Stimulated activated naive CD8-positive, alpha-beta T cell treated with anti-CD3 and anti-CD28 coated beads, Interleukin-15, Interleukin-2, amounts not matched to agents 100 ng/mL and 50 ng/mL, for 24 hours (primary cell): Measurements from ENCODE around the gene HOTAIR.

Source experiments
- H3K27ac Mint-ChIP-seq: one replicate; pipeline ENCODE4 v1.8.0; 2021; ENCODE audit warnings: mild to moderate bottlenecking, mixed read lengths
- H3K27me3 Mint-ChIP-seq: one replicate; pipeline ENCODE4 v1.8.0; 2021; ENCODE audit warnings: mixed read lengths
- H3K36me3 Mint-ChIP-seq: one replicate; pipeline ENCODE4 v1.8.0; 2021; ENCODE audit warnings: low read depth, mixed read lengths
- H3K4me1 Mint-ChIP-seq: one replicate; pipeline ENCODE4 v1.8.0; 2021; ENCODE audit warnings: low read depth, mixed read lengths
- H3K4me3 Mint-ChIP-seq: one replicate; pipeline ENCODE4 v1.8.0; 2021; ENCODE audit warnings: mild to moderate bottlenecking, mixed read lengths
- H3K9me3 Mint-ChIP-seq: one replicate; pipeline ENCODE4 v1.8.0; 2021; ENCODE audit warnings: mixed read lengths

The HOTAIR gene

DNA sequence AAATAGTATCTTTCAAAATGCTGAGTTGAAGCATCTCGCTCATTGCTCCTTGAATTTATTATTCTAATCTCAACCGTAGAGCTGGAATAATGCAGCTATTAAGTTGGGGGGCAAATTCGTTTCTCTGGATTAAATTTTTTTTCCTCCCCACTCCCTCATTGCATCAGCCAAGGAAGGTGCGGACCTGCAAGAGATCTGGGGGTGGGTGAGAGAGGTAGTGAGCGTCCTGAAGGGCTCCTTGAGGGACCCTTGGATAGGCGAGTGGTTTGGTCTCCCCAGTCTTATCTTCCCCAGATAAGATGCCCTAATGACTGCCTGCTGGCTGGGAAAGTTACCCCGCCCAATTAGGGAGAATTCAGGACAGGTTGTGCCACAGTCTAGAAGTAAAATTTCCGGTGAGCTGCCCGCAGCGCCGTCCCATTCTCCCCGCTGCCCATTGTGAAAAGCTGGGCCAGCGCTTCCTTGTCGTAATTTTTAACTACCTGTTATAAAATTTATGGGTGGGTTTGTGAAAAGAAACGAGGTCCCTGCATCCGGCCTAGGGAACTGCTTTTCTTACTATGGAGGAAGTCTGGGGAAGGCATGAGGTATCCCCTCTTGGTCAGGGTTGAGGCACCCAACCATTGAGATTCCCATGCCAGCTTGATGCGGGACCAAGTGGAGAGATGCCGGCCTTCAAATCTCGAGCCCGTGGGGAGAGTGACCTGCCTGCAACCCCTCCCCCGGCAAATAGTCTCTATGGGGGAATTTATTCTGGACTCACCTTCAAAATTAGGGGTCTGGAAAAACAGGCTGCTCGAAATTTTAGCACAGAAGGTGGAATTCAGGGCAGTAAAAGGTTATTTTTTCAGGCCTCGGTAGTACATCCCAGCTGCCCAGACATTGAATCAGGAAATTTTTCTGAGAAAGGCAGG is 40.5 kb upstream of the HOTAIR start:
- peak overlapping the region; percentile 13 for H3K4me3 Mint-ChIP-seq
- H3K27me3 Mint-ChIP-seq = peaks cover 75% of the 10 kb centered on the region
- no peak overlapping the region for H3K27ac Mint-ChIP-seq
- H3K9me3 Mint-ChIP-seq = no peaks in the 10 kb centered on the region
- peaks cover 23% of the 10 kb centered on the region for H3K4me1 Mint-ChIP-seq
- H3K36me3 Mint-ChIP-seq = peaks cover 4% of the 10 kb centered on the region

DNA sequence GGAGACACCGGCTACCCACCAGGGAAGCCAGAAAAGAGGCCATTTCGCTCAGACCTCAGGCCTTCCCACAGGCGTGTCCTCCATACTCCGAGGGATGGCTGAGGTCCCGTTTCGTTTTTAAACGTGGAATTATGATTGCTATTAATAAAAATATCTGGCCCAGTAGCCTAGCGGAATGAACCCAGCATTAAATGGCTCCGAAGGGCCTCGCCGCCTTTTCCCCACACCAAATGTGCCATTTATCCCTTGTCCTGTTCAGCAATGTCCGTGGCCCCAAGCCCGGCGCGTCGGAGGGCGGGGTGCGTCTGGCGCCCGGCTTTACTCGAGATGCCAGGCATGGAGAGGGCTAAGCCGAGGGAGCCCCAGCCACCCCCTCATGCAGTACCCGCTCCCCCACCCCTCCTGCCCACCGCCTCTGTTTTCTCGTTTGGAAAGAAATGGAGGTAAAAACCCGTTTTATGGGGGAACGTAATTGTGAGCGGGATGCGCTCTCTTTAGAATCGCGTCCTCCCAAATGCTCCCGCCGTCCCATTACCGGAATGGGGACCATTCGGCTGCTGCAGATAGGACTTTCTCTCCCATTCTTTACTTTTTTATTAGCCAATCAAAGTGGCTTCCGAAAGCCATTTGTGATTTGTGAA is 39.7 kb upstream of the HOTAIR start:
- Mint-ChIP-seq H3K4me3 (peak overlapping the region; percentile 13), H3K9me3 (no peaks in the 10 kb centered on the region), H3K27ac (no peak overlapping the region), H3K27me3 (peaks cover 74% of the 10 kb centered on the region), H3K36me3 (peaks cover 4% of the 10 kb centered on the region), H3K4me1 (peaks cover 27% of the 10 kb centered on the region)

DNA sequence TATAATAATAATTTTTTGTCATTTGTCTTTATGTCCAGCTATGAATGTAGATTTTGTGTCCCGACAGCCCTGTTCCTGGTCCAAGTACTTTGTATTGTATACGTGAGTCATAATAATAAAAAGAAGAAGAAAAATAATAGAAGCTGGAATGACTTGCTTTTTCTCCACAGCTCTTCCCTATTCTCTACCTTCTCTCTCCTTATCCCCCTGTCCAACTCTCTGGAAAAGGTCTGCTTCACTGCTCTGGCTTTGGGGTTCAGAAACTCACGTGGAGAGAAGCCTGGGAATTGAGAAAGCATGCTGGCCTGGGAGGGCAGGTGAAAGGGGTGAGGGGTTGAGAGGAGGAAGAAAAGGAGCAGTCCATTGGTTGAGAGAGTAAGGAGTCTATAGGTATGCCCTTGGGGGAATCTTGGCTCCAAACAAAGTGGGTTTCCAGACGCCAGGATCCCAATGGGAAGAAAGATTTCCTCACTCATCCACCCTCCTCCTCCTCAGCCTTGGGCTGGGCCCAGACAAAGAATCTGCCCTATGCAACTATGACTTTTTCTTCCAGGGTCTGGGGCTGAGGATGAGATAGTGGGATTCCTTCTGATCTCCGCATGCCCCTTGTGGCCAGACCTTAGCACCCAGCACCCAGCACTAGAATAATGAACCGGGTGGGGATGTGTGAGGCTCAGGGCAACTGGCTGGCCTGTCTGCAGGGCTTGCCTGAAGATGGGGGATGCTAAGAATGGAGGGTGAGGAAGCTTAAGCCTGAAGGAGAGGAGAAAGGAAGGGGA is 38.1 kb upstream of the HOTAIR start:
- Mint-ChIP-seq H3K4me3 (no peak overlapping the region), H3K36me3 (peaks cover 4% of the 10 kb centered on the region), H3K4me1 (peaks cover 26% of the 10 kb centered on the region), H3K27me3 (peaks cover 82% of the 10 kb centered on the region), H3K27ac (no peak overlapping the region), H3K9me3 (no peaks in the 10 kb centered on the region)

DNA sequence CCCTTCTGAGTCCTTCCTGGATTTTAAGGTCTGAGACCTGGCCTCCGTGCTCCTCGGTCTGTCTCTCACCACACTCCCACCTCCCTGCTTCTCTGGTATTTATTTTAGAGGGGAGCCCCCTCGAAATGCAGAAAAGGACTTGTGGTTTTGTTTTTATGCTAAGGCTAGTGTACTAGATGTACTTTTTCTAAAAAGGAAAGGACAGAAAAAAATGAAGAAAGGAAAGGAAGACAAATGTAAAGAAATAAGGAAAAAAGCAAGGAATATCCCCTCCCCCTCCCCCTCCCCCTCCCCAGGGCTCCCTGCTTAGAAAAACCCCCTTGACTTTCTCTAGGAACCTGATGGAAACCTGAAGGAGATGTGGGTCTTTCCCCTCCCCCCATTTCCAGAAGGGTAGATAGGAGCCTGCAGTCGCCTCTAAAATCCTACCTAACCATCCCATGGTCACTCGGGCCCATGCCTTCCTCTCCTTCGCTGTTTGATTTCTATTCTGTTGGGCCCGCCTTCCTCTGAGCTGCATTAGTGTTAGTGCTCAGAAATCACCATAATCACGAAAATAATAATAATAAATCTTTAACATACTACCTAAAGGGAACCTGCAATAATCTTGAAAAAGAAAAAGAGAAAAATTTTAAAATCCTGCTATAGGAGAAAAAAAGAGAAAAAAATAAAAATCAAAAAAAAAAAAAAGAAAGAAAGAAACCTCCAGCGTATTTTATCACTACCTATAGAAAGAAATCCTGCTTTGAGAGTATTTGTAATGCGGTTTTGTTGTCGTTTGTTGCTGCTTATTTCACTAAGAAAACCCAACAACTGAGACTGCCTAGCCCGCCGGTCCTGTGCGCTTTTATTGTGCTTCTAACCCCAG is 37.1 kb upstream of the HOTAIR start:
- H3K4me3 Mint-ChIP-seq = no peak overlapping the region
- H3K36me3 Mint-ChIP-seq = peaks cover 4% of the 10 kb centered on the region
- no peaks in the 10 kb centered on the region for H3K9me3 Mint-ChIP-seq
- H3K27ac Mint-ChIP-seq = no peak overlapping the region
- peaks cover 88% of the 10 kb centered on the region for H3K27me3 Mint-ChIP-seq
- peaks cover 18% of the 10 kb centered on the region for H3K4me1 Mint-ChIP-seq

DNA sequence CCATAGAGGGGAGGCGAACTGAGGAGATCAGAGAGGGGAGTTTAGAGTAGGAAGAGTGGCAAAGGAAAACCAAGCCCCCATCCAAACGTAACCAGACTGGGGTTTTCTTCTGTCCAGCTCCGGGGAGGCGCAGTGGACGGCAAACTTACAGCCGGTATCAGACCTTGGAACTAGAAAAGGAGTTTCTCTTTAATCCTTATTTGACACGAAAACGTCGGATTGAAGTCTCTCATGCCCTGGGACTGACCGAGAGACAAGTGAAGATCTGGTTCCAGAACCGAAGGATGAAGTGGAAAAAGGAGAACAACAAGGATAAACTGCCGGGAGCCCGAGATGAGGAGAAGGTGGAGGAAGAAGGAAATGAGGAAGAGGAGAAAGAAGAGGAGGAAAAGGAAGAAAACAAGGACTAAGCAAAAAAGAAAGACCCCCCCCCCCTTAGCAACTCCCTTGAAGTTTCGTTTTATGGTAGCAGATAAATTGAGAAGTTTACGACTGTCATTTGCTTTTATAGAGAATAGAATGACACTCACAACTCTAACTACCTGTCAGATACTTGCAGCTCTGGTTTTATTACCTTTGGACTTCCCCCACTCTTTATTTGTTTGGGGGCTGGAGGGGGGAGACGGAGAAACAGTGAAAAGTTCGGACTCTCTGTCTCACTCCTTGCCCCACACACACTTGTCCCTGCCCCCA is 36.4 kb upstream of the HOTAIR start:
- Mint-ChIP-seq H3K27me3 (peaks cover 90% of the 10 kb centered on the region), H3K9me3 (no peaks in the 10 kb centered on the region), H3K36me3 (peaks cover 4% of the 10 kb centered on the region), H3K4me1 (peaks cover 22% of the 10 kb centered on the region), H3K27ac (peak overlapping the region; percentile 26), H3K4me3 (peak overlapping the region; percentile 4)

DNA sequence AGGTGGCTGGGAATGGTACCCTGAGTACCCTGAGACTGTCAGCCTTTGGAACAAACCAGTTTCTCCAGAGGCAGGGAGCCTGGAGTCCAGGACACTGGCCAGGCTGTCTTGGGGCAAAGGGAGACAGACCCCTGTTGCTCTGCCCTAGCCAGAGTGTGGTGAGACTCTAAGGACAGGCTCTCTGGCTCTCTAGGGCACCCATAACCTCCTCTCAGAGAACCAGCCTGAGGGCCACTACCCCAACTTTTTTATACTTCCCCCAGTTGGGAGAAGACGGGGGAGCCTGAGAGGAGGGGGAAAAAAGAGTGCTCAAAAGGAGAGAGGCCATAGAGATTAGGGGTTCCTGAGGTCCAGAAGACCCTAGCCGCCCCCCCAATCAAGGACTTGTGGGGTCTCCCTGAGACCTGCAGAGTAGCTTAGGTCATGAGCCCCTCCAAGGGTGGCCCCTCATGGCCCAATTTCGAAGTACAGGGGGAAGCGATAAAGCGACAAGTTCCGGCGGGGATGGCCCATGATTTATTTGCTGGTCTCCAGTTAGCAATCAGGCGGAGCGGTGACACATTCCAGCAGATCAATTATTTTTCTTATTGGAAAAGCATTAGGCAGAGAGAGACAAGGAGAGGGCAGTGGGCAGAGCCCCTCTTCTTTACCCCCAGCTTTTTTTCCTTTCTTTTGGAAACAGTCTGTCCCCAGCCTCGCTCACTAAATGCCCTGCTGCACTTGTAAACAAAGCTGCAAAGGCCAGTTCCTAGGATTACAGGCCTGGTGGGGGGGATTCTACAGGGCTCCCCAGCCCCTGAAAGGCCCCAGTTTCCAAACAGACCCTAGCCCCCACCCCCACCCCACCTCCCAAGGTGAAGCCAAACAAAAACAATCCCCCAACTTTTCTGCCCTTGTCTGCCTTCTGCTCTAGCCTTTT is 35.6 kb upstream of the HOTAIR start:
- Mint-ChIP-seq H3K4me3 (no peak overlapping the region), H3K4me1 (peaks cover 25% of the 10 kb centered on the region), H3K27ac (no peak overlapping the region), H3K9me3 (no peaks in the 10 kb centered on the region), H3K36me3 (peaks cover 4% of the 10 kb centered on the region), H3K27me3 (peaks cover 89% of the 10 kb centered on the region)

DNA sequence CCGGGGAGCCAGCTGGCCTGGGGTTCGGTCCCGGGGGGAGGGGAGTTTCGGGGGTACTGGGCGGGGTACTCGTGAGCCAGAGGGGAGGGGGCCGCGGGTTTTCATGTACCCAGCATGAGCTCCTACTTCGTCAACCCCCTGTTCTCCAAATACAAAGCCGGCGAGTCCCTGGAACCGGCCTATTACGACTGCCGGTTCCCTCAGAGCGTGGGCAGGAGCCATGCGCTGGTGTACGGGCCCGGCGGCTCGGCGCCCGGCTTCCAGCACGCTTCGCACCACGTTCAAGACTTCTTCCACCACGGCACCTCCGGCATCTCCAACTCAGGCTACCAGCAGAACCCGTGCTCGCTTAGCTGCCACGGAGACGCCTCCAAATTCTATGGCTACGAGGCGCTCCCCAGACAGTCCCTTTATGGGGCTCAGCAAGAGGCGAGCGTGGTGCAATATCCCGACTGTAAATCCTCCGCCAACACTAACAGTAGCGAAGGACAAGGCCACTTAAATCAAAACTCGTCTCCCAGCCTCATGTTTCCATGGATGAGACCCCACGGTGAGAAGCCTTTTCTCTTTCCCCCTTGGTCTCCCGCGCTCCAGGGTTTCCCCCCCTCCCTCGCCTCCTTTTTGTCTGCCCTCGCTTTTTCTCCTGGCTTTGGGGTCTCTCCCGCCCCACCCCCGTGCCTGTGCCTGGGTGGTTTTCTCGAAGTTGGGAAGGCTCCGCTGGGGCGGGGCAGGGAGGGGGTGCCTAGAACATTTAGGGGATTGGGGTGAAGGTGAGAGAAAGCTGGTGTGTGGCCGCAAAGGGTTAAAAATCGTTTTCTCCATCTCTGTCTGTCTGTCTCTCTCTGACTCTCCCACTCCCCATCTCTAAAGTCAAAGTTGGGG is 34.7 kb upstream of the HOTAIR start:
- Mint-ChIP-seq H3K27ac (no peak overlapping the region), H3K9me3 (no peaks in the 10 kb centered on the region), H3K27me3 (peaks cover 89% of the 10 kb centered on the region), H3K36me3 (no peaks in the 10 kb centered on the region), H3K4me3 (no peak overlapping the region), H3K4me1 (peaks cover 27% of the 10 kb centered on the region)

DNA sequence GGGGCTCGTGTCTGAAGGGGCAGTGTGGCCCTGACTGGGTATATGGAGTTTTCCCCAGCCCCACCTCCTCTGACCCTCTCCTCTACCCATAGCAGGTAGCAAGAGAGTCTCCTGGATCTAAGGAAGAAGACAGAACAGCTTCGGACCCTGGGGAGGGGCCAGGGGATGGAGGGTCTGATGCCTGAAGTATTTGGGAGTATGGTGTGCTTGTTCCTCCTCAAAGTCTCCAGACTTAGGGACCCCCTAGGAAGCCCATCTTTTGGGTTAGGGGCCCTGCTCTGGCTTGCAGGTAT is 33.5 kb upstream of the HOTAIR start:
- Mint-ChIP-seq H3K27ac (no peak overlapping the region), H3K27me3 (peaks cover 90% of the 10 kb centered on the region), H3K9me3 (no peaks in the 10 kb centered on the region), H3K36me3 (no peaks in the 10 kb centered on the region), H3K4me3 (no peak overlapping the region), H3K4me1 (peaks cover 27% of the 10 kb centered on the region)

DNA sequence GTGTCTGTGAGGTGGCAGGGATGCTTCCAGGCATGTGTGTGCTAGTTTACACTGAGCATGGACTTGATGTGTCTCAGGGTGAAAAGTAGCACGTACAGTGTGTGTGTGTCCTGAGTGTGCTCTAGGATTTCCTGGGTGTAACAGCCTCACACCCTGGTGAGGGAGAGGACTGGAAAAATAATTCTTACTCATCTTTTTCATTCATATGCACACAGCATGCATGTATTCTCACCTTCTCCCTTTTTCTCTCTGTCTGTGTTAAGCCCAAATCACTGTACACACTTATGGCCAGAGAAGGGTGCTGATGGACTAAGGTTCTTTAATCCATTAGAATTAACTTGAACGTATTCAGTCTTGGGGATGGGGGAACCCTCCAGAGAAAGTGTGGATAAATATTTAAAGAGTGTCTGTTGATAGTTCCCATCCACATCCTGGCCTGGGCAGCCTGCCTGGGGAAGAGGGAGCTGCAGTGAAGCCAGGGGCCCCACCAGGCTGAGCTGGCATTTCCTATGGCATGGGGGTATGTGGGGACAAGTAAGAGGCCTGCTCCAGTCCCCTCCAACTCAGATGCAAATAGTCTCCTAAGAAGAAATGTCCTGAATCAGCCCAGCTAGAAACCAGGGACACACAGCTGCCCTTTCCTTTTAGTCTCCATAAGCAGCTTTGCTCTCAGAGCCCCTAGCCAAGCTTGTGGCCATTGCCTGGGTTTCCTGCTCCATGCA is 32.9 kb upstream of the HOTAIR start:
- Mint-ChIP-seq H3K27me3 (peaks cover 90% of the 10 kb centered on the region), H3K4me1 (peaks cover 27% of the 10 kb centered on the region), H3K36me3 (no peaks in the 10 kb centered on the region), H3K27ac (no peak overlapping the region), H3K4me3 (no peak overlapping the region), H3K9me3 (no peaks in the 10 kb centered on the region)

DNA sequence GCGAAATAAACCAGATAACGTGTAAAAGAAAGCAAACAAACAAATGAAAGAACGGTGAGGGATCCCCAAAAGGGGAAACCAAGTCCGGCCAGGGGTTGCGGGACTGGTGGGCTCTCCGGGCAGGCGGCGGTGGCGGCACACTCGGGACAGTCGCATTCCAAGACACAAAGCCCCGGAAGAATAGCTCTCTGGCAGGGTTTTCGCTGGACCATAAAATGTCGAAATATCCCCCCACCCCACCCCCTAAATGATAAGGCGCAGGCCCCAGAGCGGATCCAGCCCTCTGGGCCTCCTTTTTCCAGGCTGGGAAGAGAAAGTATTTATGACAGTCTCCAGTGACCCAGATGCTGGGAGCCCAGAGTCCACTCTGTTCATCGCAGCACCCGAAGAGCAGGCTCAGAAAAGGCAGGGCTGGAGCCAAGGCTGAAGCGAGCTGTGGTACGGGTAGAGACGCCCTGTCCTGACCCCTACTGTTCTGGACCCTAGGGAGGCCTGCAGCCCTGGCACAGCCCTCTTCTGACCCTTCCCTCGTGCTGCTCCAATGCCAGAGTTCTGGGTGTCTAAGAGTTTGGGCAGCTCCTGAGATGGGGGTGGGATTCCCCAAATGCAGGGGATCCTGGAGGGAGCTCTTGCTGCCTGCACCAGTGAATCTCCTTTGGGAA is 31.9 kb upstream of the HOTAIR start:
- no peaks in the 10 kb centered on the region for H3K36me3 Mint-ChIP-seq
- no peaks in the 10 kb centered on the region for H3K9me3 Mint-ChIP-seq
- H3K27me3 Mint-ChIP-seq = peaks cover 90% of the 10 kb centered on the region
- peaks cover 26% of the 10 kb centered on the region for H3K4me1 Mint-ChIP-seq
- peak overlapping the region; percentile 66 for H3K4me3 Mint-ChIP-seq
- no peak overlapping the region for H3K27ac Mint-ChIP-seq

DNA sequence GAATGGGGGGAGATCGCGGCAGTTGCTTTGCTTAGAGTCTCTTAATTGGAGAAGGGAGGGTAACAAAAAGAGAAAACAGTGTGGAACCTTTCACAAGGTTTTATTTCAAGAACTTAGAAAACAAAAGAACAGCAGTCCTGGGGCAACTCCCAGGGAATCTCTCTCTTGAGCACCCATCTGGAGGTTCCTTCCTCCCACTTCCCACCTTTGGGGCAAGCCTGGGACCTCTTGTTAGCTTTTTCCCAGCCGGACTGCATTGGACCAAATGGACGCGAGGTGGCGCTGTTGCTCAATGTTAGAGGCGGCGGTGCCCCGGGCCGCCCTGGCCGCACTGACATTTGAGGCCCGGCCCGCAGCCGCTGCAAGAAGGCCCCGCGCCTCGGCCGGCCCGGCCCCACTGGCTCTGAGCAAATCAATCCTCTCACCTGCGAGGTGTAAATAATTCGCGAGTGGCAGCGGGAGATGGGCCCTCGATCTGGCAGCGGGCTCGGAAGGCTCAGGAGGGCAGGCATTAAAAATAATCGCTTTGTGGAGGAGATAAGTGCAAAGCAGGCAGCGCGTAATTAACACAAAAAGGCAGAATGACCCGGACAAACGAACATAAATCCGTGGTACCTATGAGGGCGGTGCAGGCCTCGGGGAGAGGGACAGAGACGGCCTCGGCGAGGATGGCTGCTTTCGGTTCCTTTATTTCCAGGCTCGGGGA is 31.3 kb upstream of the HOTAIR start:
- no peaks in the 10 kb centered on the region for H3K36me3 Mint-ChIP-seq
- H3K9me3 Mint-ChIP-seq = no peaks in the 10 kb centered on the region
- H3K27me3 Mint-ChIP-seq = peaks cover 88% of the 10 kb centered on the region
- peak overlapping the region; percentile 66 for H3K4me3 Mint-ChIP-seq
- H3K4me1 Mint-ChIP-seq = peaks cover 19% of the 10 kb centered on the region
- H3K27ac Mint-ChIP-seq = no peak overlapping the region
